HCT116 (cell line): ENCODE results near the gene SPSB1. TPM values are rescaled to one million over a fixed set of nuclear protein-coding genes. Genes with fewer than 3 reads are reported as not detected.

ENCODE experiments used
- ATAC-seq: fragments of 200-7000 bp; cut with Tn5 transposase; 2 replicates; pipeline ENCODE4 v1.9.1; 2020; ENCODE audit warnings: mild to moderate bottlenecking, moderate library complexity
- BruUV-seq: library from RNA; stranded (reverse); fragments of 400-500 nt; replicated peaks from 2 replicates; lab custom pipeline; 2021; lab: Mats Ljungman, UMichigan
- CTCF ChIA-PET: fragments of 300-600 bp; sonication (Branson Sonifier 250); formaldehyde crosslinking; loops from one replicate; lab custom pipeline; 2021; ENCODE audit warnings: antibody characterized with exemption; lab: Charles Lee
- POLR2A ChIA-PET: fragments of 300-600, 350-600 bp; sonication (Branson Sonifier 250); formaldehyde crosslinking; loops from one replicate; lab custom pipeline; 2021; ENCODE audit warnings: antibody characterized with exemption; lab: Charles Lee
- RAD21 ChIA-PET, 2 experiments: fragments of 300-600 bp; sonication (Branson Sonifier 250); formaldehyde crosslinking; loops; one replicate each; lab custom pipeline; 2023; ENCODE audit warnings: low total read pairs in 2 of 2; ENCODE audit not compliant: uncharacterized antibody in 2 of 2, unreplicated experiment in 2 of 2, low non-redundant PET in 1 of 2; lab: Charles Lee
- DNase-seq: peaks from one replicate; pipeline ENCODE4 v3.0.0-alpha.2; 2010; ENCODE audit warnings: low read depth, low spot score
- H2AFZ ChIP-seq: fragments of 200-600 bp; shearing (Covaris generic), sonication (generic); 2 replicates; pipeline ENCODE4 v1.6.1; 2017; ENCODE audit warnings: low read depth, mixed run types, mixed read lengths, antibody characterized with exemption, low read length; ENCODE audit not compliant: poor library complexity, severe bottlenecking
- H3K27ac ChIP-seq: 2 replicates; pipeline ENCODE4 v1.5.1; 2012; ENCODE audit warnings: low read depth, low read length
- H3K27me3 ChIP-seq: fragments of 200-600 bp; sonication (generic); 2 replicates; pipeline ENCODE4 v1.6.1; 2016; ENCODE audit warnings: mixed run types, low read length, mixed read lengths; ENCODE audit not compliant: insufficient read depth
- H3K36me3 ChIP-seq, 2 experiments: fragments of 200-500 bp in 1 of 2; fragments of 200-600 bp in 1 of 2; sonication (Bioruptor generic) in 1 of 2; sonication (generic) in 1 of 2; 2 replicates each; pipeline versions ENCODE4 v1.5.1 to v1.6.1; 2014 to 2016; ENCODE audit warnings: low read length in 2 of 2, inconsistent platforms in 1 of 2, mixed read lengths in 1 of 2, mixed run types in 1 of 2; ENCODE audit not compliant: insufficient read depth in 2 of 2, control insufficient read depth in 1 of 2
- H3K4me1 ChIP-seq, 2 experiments: fragments of 200-600 bp in 1 of 2; sonication (generic) in 1 of 2; 2 replicates each; pipeline versions ENCODE4 v1.5.1 to v1.6.1; 2012 to 2017; ENCODE audit warnings: low read length in 2 of 2, inconsistent platforms in 1 of 2, mild to moderate bottlenecking in 1 of 2, mixed read lengths in 1 of 2, mixed run types in 1 of 2, moderate library complexity in 1 of 2; ENCODE audit not compliant: insufficient read depth in 2 of 2, control insufficient read depth in 1 of 2
- H3K4me2 ChIP-seq: fragments of 200-600 bp; sonication (generic); 2 replicates; pipeline ENCODE4 v1.6.1; 2017; ENCODE audit warnings: mixed run types, low read length, mixed read lengths
- H3K4me3 ChIP-seq, 2 experiments: fragments of 200-600 bp in 1 of 2; sonication (generic) in 1 of 2; replicated peaks in 1 of 2; 2 replicates each; pipeline ENCODE4 v1.5.1; 2011 to 2016; ENCODE audit warnings: low read length in 2 of 2, control low read depth in 1 of 2, low read depth in 1 of 2, mild to moderate bottlenecking in 1 of 2, mixed read lengths in 1 of 2, mixed run types in 1 of 2
- H3K79me2 ChIP-seq: fragments of 200-600 bp; sonication (generic); 2 replicates; pipeline ENCODE4 v1.6.1; 2017; ENCODE audit warnings: mild to moderate bottlenecking, mixed run types, low read length, moderate library complexity, mixed read lengths; ENCODE audit not compliant: insufficient read depth
- H3K9ac ChIP-seq: fragments of 200-600 bp; sonication (generic); 2 replicates; pipeline ENCODE4 v1.6.1; 2016; ENCODE audit warnings: low read length, mixed read lengths
- H3K9me2 ChIP-seq: fragments of 200-600 bp; sonication (generic), shearing (Covaris generic); 2 replicates; pipeline ENCODE4 v1.6.1; 2017; ENCODE audit warnings: mixed run types, mild to moderate bottlenecking, moderate library complexity; ENCODE audit not compliant: insufficient read depth
- H3K9me3 ChIP-seq, 2 experiments: fragments of 200-500 bp in 1 of 2; fragments of 200-600 bp in 1 of 2; sonication (Bioruptor generic) in 1 of 2; sonication (generic) in 1 of 2; 2 replicates each; pipeline ENCODE4 v1.6.1; 2014 to 2017; ENCODE audit warnings: low read length in 2 of 2, mixed read lengths in 2 of 2, inconsistent platforms in 1 of 2, low read depth in 1 of 2, mild to moderate bottlenecking in 1 of 2, mixed run types in 1 of 2, moderate library complexity in 1 of 2; ENCODE audit not compliant: control insufficient read depth in 1 of 2, insufficient read depth in 1 of 2
- H4K20me1 ChIP-seq: fragments of 200-600 bp; sonication (generic), shearing (Covaris generic); 2 replicates; pipeline ENCODE4 v1.6.1; 2017; ENCODE audit warnings: mixed run types, mild to moderate bottlenecking, moderate library complexity; ENCODE audit not compliant: insufficient read depth
- ATF3 ChIP-seq: IDR thresholded peaks from 2 replicates; pipeline ENCODE4 v1.6.1; 2012
- CEBPB ChIP-seq: IDR thresholded peaks from 2 replicates; pipeline ENCODE4 v1.6.1; 2012; ENCODE audit warnings: low read depth
- EZH2 ChIP-seq: fragments of 200-600 bp; sonication (generic); IDR thresholded peaks from 2 replicates; pipeline ENCODE4 v1.6.1; 2017; ENCODE audit warnings: antibody characterized with exemption, mixed run types
- MAX ChIP-seq: IDR thresholded peaks from 2 replicates; pipeline ENCODE4 v1.6.1; 2012
- POLR2A ChIP-seq: IDR thresholded peaks from 2 replicates; pipeline ENCODE4 v1.7.0; 2011; ENCODE audit warnings: borderline replicate concordance; ENCODE audit not compliant: insufficient read depth, insufficient read length; ENCODE audit errors: extremely low read depth
- POLR2AphosphoS5 ChIP-seq: IDR thresholded peaks from 2 replicates; pipeline ENCODE4 v1.6.1; 2011; ENCODE audit warnings: mild to moderate bottlenecking, low read depth, low read length, moderate library complexity
- RAD21 ChIP-seq: IDR thresholded peaks from 2 replicates; pipeline ENCODE4 v1.6.1; 2012; ENCODE audit warnings: low read depth, mild to moderate bottlenecking
- ZBTB33 ChIP-seq: IDR thresholded peaks from 2 replicates; pipeline ENCODE4 v1.6.1; 2011; ENCODE audit warnings: mild to moderate bottlenecking, low read length, moderate library complexity; ENCODE audit not compliant: insufficient replicate concordance; ENCODE audit errors: extremely low read depth
- ZFX ChIP-seq: fragments of 450-650 bp; IDR thresholded peaks from 2 replicates; pipeline ENCODE4 v1.6.1; 2017
- ZNF274 ChIP-seq: fragments of 200-500 bp; sonication (Bioruptor generic); IDR thresholded peaks from 2 replicates; pipeline ENCODE4 v1.6.1; 2014; ENCODE audit warnings: mild to moderate bottlenecking, low read depth, low read length, inconsistent platforms
- intact Hi-C: fragments of 100-400 bp; cut with micrococcal nuclease; formaldehyde crosslinking; loops from 2 replicates; pipeline ENCODE4 v1.10.0; 2022
- total RNA-seq: library from RNA; stranded (reverse); gene quantifications from one replicate; pipeline ENCODE4 v1.2.1, GENCODE V29; 2021; ENCODE audit not compliant: unreplicated experiment

The SPSB1 gene
- total RNA-seq, 1 experiment from 2014 or later: 10.8 TPM

- Histone ChIP-seq H3K4me2 (no peak overlapping the region), H3K4me1 (peaks cover 17 to 34% of the 10 kb centered on the region in 2 experiments; a peak in 3 of 4 replicates), H3K27me3 (no peaks in the 10 kb centered on the region), H3K9me2 (no peaks in the 10 kb centered on the region), H3K4me3 (no peak overlapping the region), H3K9me3 (peaks cover 14 to 26% of the 10 kb centered on the region in 2 experiments; a peak in 2 of 4 replicates), H3K27ac (no peak overlapping the region), H3K9ac (no peak overlapping the region), H3K79me2 (no peaks in the 10 kb centered on the region), H4K20me1 (no peaks in the 10 kb centered on the region), H2AFZ (no peak overlapping the region), H3K36me3 (no peaks in the 10 kb centered on the region)
- DNase-seq (no peak), ATAC-seq (no peak)
- ChIA-PET POLR2A (no interaction called here), CTCF (no interaction called here), RAD21 (no interaction called here)
- BruUV-seq: no TSS peak
- TF ChIP-seq POLR2AphosphoS5: no peak
- no peak for TF ChIP-seq ZFX
- no peak for TF ChIP-seq EZH2
- TF ChIP-seq ZNF274: no peak
- TF ChIP-seq MAX: no peak
- TF ChIP-seq POLR2A: no peak
- TF ChIP-seq ATF3: no peak
- TF ChIP-seq CEBPB: no peak
- no peak for TF ChIP-seq RAD21
- no peak for TF ChIP-seq ZBTB33
- intact Hi-C loops: no loop called here
These were observed 8.6 kb upstream of the SPSB1 start for GRCh38 chr1:9284061-9284460.
